GM12891 (cell line): ENCODE data around the gene ZNF385B.

Experiments used
- POLR2A ChIP-seq: IDR thresholded peaks from 2 replicates; pipeline ENCODE4 v1.6.1; 2011; ENCODE audit warnings: low read depth, low read length, control low read depth
- POLR2AphosphoS5 ChIP-seq: IDR thresholded peaks from 2 replicates; pipeline ENCODE4 v1.6.1; 2011; ENCODE audit warnings: low read depth, low read length, control low read depth
- POU2F2 ChIP-seq: IDR thresholded peaks from 2 replicates; pipeline ENCODE4 v1.6.1; 2011; ENCODE audit warnings: low read depth, mild to moderate bottlenecking, control low read depth, low read length, moderate library complexity
- SPI1 ChIP-seq: IDR thresholded peaks from 2 replicates; pipeline ENCODE4 v1.6.1; 2011; ENCODE audit warnings: low read depth, low read length, control low read depth
- TAF1 ChIP-seq: IDR thresholded peaks from 2 replicates; pipeline ENCODE4 v1.6.1; 2011; ENCODE audit warnings: low read depth, low read length, control low read depth

DNA sequence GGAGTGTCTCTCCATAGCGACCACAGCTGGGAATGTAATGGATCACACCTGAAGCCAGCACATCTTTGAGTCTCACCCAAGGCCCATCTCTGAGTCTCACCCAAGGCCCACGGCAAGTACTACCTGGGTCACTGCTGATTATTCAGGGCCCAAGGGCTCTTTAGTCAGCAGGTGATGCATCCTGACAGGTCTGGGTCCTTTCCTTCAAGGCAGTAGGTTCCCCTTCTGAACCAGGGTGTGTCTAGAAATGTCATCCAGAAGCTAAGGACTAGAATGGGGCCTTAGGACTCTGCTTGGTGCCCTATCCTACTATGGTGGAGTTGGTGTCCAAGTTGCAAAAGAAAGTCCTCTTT lies 248.1 kb downstream of the ZNF385B start:
- no peak for TF ChIP-seq TAF1
- no peak for TF ChIP-seq POLR2A
- TF ChIP-seq POLR2AphosphoS5: no peak
- TF ChIP-seq SPI1: no peak
- TF ChIP-seq POU2F2: no peak
